Spleen (tissue), 3 donors: ENCODE data around the gene POM121L12.

Experiments
- POLR2A ChIP-seq, 3 donors: fragments of 450-650 bp; IDR thresholded peaks; one replicate each; pipeline ENCODE4 v1.5.1; 2017; ENCODE audit warnings: antibody characterized with exemption in 3 of 3, mild to moderate bottlenecking in 1 of 3
- POLR2AphosphoS5 ChIP-seq, 3 donors: sonication (generic); formaldehyde crosslinking; IDR thresholded peaks; one replicate each; pipeline ENCODE4 v1.5.1; 2017; ENCODE audit warnings: antibody characterized with exemption in 3 of 3

DNA sequence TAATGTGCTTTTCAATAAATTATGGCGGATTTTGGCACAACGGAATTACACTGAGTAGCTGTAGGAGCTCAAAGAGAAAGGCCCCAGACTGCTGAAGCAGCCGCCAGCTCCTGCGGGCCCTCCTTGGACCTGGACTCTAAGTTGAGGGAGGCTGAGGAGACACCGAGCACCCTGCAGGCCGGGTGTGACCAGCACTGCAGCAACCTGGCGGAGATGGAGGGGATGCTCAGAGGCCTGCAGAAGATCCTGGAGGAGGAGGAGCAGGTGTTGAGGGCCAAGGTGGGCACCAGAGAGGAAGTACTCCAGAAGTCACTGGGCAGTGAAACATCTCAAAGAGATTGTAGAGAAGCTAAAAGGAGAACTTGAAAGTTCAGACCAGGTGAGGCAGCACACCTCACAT is 33.0 kb upstream of the POM121L12 start:
- no peak for TF ChIP-seq POLR2AphosphoS5 (IDR thresholded peaks at IDR 0.05)
- TF ChIP-seq POLR2A (IDR thresholded peaks at IDR 0.05) = no peak
